Measurements from ENCODE around the gene ZSWIM1. TPM values are rescaled to one million over a fixed set of nuclear protein-coding genes. Genes with fewer than 3 reads are reported as not detected.

ZSWIM1 gene
- total RNA-seq, 1 experiment from 2014 or later = 17.4 TPM

GRCh38 chr20:45872626-45873025, 8.4 kb upstream of the ZSWIM1 start (continued):
- TF ChIP-seq ARID4B (CRISPR knock-in tag; IDR thresholded peaks at IDR 0.05; ENCODE audit: borderline replicate concordance) (no peak), ZBTB43 (CRISPR knock-in tag; IDR thresholded peaks at IDR 0.05) (no peak), ATF1 (CRISPR knock-in tag; IDR thresholded peaks at IDR 0.05) (no peak), NFYB (CRISPR knock-in tag; conservative IDR thresholded peaks at IDR 0.05; ENCODE audit: low read depth) (no peak), JAZF1 (CRISPR knock-in tag; IDR thresholded peaks at IDR 0.05) (no peak), E2F1 (CRISPR knock-in tag; IDR thresholded peaks at IDR 0.05) (no peak), USF2 (CRISPR knock-in tag; IDR thresholded peaks at IDR 0.05) (no peak)

- peaks cover 4% of the 10 kb centered on the region; the same call in 1 of the 2 replicates for H3K9me3 Mint-ChIP-seq
- no peaks in the 10 kb centered on the region for H3K4me1 Mint-ChIP-seq
- H3K36me3 Mint-ChIP-seq = peaks cover 5% of the 10 kb centered on the region; the same call in 1 of the 2 replicates
- ChIA-PET CTCF (interaction anchor here (0.6 to 1.8 kb wide), 3 partner anchors 10 to 113 kb away, joined by 3 to 9 read pairs (median 4); no protein-coding TSS in a partner anchor), POLR2A (no interaction called here)
- no peak overlapping the region for H3K4me3 Mint-ChIP-seq
- DNase-seq (ENCODE audit: low spot score) (no peak), ATAC-seq (no peak)
- no peak overlapping the region for H3K27ac Mint-ChIP-seq
- no peaks in the 10 kb centered on the region for H3K27me3 Mint-ChIP-seq (ENCODE audit: low read depth)
- TF ChIP-seq ARID4B (CRISPR knock-in tag; IDR thresholded peaks at IDR 0.05; ENCODE audit: borderline replicate concordance) (no peak), TCF7 (CRISPR knock-in tag; IDR thresholded peaks at IDR 0.05; ENCODE audit: low read depth) (no peak), TP53 (CRISPR knock-in tag; IDR thresholded peaks at IDR 0.05) (no peak), ZNF317 (CRISPR knock-in tag; IDR thresholded peaks at IDR 0.05; ENCODE audit: borderline replicate concordance, low read depth) (no peak), SMAD4 (CRISPR knock-in tag; IDR thresholded peaks at IDR 0.05) (no peak), KAT7 (CRISPR knock-in tag; IDR thresholded peaks at IDR 0.05; ENCODE audit: borderline replicate concordance) (no peak), ZNF281 (CRISPR knock-in tag; IDR thresholded peaks at IDR 0.05) (no peak), ZBTB21 (CRISPR knock-in tag; IDR thresholded peaks at IDR 0.05; ENCODE audit: borderline replicate concordance) (no peak), E2F5 (CRISPR knock-in tag; IDR thresholded peaks at IDR 0.05) (no peak), PRRX2 (CRISPR knock-in tag; IDR thresholded peaks at IDR 0.05) (no peak), SP1 (CRISPR knock-in tag; conservative IDR thresholded peaks at IDR 0.05) (no peak), RELA (CRISPR knock-in tag; IDR thresholded peaks at IDR 0.05; ENCODE audit: borderline replicate concordance) (no peak), JAZF1 (CRISPR knock-in tag; IDR thresholded peaks at IDR 0.05) (no peak), GABPB1 (CRISPR knock-in tag; IDR thresholded peaks at IDR 0.05) (no peak)
Observed at GRCh38 chr20:45873409-45874103, 7.5 kb upstream of the ZSWIM1 start.

Data from WTC11 (cell line).